HG03280 (cell line): ENCODE measurements around the gene ENDOU.
A peak's percentile ranks its signal among the peaks of the same experiment; 100 is the strongest.

Source experiments
- ATAC-seq: cut with Tn5 transposase; IDR thresholded peaks from one replicate; pipeline ENCODE4 v1.9.1; 2021; ENCODE audit warnings: mild to moderate bottlenecking, moderate library complexity; ENCODE audit not compliant: unreplicated experiment

The ENDOU gene

DNA sequence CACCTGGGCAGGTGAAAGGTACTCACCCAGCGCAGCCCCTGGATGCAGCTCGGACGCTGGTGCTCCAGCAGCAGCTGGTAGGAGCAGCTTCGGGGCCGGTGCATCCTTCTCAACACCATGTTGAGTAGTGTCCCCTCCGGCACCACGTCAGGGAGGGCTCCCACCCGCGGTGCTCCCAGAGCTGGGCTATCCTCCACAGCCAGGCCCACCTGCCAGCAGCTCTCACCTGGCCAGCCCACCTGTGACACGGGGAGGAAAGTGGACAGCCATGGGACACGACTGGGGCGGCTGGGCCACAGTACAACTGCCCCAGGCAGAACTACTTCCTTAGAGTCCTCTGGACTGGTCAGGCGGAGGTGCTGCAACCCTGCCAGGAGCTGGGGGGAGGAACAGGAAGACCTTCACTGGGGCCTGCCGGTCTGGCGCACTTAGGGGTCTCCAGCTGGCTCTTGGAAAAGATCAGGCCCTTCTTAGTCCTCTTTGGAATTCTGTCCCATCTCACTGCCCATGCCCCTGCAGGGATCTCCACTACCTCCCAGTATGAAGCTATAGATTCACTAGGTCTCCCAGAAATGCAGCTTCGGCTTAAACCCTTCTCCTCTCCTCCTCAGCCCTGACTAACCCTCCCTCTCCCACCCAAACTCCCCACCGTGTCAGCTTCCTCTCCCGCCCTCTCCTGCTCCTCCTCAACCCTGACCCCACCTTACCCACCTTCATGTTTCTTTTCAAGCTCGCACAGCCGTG lies 32.7 kb upstream of the ENDOU start:
- no peak for ATAC-seq

DNA sequence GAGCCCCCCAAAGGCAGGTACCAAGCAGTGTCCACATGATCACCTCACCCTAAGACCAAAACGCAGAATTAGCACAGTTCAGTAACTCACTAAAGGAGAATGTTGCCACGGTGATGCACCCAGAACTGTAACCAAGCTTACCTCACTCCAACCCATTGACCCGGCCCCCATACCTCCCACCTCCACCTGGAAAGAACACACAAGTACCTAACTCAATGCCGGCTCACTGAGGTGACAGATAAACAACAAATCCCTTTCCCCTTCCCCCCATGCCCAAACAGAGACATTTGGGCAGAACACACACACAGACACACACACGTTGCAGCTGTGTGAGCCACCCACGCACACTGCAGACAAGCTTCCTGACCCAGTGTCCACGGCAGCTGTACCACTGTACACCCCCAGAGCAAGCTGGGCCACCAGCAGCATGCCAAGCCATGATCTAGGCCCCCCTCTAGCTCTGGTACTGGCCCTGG lies 32.1 kb upstream of the ENDOU start:
- ATAC-seq, result no peak

DNA sequence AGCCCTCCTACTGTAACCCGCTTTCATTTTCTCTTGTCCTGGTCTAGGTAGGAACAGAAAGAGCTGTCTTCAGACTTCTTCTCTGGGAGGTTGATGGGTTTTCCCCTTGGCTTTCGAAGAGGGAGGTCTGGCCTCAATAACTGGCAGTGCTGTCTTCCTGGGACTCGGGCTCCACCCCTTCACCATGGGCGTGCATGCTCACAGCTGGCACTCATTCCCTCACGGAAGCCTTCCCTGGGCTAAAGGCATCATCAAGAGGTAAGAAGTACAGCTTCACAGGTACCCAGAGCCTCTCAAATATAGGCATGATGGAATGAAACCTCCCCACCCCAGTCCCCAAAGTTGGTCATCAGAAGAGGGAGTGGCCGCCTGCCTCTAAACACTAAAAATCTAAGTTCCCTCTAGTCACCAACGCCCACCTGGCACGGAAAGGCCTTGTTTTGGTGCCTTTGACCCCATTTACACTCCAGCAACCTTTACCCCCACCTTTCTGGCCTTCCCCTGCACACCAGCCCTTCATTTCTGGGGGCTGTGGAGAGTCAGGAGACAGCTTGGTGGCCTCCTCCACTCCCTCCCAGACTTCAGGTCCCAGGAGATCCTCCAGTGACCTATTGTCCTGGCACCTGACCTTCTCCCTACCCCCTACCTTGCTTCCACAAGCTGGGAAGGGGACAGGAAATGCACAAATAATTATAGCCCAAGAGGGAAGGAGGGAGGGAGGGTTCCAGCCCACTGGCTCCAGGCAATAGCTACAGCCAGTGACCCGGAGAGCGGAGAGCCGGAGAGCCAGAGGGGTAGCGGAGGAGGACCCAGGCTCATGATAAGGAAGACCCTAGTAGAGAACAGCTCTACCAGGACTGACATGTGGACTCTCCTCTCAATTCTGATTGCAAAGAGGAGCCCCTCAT lies 30.6 kb upstream of the ENDOU start:
- ATAC-seq, result peak; percentile 67

DNA sequence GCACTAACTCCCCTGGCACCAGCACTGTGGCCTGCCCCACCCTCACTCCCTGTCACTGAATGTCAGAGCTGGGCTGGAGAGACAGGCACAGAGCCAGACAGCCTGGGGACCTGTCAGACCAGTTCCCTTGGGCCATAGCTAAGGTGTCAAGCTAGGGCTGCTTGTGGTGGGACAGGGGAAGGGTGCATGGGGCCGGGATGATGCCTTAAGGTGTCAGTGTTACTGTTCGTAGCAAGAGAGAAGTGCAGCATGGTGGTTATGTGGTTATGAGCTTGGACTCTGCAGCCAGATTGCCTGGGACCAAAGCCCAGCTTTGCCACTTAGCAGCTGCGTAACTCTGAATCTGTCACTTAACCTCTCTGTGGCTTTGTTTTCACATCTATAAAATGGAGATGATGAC lies 29.6 kb upstream of the ENDOU start:
- ATAC-seq, result no peak

DNA sequence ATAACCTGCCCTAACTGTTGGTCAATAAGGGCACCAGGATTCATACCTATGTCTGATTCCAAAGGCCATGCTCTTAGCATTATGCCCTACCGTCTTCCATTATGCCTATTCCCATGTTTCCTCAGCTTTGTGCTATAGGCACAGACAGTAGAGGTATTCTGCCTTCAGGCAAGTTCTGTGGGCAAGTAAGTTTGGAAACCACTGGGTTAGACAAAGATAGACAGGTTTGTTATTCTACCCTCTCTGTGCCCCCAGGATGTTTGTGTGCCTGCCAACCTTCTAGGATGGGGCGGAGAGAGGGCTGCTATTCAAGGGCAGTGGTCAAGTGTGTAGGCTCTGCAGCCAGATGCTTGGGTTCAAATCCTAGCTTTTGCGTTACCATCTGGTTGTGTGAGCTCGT lies 28.8 kb upstream of the ENDOU start:
- ATAC-seq, result no peak

DNA sequence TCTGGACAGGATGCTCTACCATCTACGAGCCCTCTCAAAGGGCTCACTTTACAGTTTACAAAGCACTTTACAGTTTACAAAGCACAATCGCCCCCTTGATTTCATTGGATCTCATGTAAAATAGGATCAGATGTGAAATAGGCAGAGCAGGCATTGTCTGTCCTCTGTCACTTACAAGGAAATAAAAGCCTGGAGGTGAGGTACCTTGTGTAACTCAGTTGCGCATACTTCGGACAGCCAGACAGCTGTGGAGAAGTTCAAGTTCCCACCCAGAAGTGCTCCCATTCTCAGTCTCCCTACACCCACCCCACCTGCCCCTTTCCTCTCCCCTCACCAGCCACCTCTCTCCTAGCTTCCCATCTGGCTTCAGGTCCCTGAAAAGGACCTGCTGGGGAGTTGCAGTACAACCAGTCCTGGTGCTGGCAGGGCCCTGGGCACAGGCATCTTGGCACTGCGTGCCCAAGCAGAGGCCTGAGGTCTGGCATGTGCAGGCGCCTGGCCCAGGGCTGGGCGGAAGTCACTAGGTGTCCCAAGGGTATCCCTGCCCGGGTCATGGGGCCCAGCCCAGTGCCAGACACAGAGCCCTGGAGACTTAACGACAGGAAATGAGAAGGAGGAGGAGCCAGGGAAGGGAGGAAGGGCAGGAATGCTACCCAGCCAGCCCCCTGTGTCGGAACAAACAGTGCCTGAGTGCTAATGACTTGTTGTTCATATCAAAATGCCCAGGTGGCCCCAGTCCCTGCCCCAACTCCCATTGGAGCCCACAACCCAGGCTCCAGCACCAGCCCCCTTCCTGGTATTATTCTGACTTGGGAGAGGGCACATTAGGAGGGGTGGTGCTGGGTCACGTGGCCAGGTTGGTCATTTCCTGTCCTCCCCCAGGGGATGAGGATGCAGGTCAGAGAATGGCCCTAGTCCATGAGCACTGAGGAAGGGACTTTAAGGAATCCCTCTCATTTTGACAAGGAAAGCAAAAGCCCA lies 28.0 kb upstream of the ENDOU start:
- ATAC-seq, result no peak

DNA sequence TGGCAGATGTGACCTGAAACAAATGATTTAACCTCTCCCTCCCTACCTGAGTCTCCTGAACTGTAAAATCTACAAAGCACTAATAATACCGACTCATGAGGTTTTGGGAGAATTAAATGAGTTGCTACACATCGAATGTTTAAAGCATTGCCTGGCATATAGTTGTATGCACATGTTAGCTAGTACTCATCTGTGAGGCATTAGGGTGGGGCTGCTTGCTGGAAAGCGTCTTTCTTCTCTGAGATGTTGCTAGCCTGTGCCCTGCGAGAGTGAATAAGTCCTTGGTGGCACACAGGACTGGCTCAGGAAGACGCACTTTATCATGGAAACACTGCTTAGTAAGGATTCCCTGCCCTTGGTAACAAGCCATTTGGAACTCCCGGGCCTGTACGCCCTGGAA lies 27.3 kb upstream of the ENDOU start:
- no peak for ATAC-seq

DNA sequence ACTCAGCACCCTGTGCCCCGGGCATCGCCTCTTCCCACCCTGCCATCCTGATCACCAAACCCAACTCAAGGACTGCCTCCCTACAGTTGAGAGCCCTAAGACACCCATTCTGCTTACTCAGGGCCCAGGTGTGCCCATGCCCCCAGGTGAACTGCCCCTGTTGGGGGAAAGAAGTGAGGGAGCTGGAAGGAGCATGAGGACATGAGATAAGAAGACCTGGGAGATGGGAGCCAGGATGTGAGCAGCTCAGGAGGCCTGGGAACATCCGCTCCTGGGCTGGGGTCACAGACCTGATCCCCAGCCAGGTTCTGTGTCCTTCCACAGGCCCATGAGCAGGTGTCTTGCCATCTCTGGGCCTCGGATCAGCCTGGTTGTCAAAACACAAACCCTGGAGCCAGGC lies 26.8 kb upstream of the ENDOU start:
- ATAC-seq, result no peak

DNA sequence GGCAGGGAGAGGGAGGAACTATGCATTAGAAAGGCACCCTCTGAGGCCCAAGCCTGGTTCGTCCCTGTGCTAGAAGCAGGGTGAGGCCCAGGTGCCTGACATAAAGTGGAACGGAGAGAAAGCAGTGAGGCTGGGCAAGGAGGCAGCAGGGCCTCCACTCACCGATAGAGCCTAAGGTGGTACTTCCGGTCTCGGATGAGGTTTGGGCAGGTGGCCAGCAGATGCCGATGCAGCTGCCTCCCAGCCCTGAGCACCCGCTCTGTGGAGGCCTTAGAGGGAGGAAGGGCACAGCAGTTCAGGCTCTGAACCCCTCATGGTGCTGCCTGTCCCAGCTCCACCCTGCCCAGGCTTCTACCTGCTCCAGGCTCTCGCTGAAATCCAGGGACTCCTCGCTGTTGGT lies 26.3 kb upstream of the ENDOU start:
- no peak for ATAC-seq

DNA sequence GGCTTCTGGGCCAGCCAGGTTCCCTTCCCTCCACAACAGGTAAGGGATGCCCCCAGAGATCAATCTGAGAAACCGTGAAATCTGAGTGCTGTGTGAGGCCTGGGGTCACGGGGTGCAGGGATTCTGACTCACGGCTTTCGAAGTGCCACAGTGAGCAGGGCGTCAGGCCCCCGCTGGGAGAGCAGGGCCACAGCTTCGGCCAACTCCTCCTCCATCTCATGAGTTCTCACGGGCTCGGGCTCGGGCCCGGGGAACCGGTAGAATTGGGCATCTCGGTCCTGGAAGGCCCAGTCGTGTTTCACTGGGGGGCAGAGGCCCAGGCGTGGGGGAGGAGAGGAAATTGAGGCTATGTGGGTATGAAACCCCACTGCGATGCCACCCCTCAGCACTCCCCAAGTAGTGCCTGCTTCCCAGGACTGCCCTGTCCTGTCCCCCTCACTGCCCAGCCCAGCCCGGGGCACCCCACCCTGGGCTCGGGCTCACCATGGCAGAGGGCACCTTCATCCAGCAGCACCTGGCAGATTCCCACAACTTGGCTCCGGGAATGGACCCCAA lies 25.7 kb upstream of the ENDOU start:
- no peak for ATAC-seq

DNA sequence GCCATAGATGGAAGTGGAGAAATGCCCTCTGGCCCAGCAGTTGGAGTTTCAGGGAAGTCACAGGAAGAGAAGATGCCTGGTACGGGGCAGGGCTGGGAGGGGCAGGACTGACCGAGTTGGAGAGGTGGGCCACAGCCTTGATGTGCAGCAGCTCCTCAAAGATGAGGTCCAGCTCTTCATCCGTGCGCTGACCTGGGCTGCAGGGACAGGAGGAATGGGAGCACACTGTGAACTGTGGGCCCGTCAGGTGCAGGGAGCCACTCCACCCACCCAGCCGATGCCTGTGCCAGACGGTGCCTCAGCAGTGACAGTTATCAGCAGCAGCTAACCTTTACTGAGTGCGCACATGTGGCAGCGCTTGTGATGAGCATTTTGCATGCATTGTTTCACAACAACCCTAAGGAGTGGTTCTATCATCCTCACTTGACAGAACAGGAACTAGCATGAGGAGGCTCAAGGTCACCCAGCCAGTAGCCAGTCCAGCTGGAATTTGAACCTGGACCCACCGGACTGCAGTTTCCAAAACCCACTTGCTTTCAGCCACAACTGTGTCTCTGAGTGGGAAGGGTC lies 25.0 kb upstream of the ENDOU start:
- ATAC-seq, result no peak

DNA sequence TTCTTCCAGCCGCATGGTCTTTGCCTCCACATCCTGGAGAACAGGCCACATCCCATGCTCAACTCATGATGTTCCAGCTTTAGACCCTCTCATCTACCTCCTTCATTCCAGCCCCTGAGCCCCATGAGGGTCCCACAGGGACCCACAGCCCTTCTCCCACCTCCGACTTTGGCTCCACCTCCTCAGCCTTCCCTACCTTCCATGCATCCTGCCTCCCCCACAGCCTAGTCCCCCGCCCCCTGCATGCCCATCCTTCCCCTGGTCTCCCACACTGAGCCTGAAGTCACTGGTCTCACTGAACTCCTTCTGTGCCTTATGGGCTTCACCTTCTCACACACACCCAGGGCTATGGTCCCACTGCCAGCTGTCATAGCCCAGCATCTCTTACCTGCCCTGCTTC lies 23.6 kb upstream of the ENDOU start:
- ATAC-seq, result no peak

DNA sequence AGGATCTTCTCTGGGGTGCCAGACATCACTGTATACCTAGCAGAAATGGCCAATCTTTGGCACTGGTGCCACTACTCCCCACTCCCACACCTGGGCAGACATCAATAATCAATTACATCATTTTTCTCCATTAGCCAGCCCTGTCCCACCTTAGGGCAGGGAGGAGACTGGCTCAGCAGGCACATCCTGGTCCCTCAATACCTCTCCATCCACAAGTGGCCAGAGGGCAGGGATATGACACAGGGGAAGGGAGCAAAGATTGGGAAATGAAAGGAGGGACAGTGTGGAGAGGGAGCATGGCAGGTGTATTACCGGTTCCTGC lies 23.2 kb upstream of the ENDOU start:
- no peak for ATAC-seq

DNA sequence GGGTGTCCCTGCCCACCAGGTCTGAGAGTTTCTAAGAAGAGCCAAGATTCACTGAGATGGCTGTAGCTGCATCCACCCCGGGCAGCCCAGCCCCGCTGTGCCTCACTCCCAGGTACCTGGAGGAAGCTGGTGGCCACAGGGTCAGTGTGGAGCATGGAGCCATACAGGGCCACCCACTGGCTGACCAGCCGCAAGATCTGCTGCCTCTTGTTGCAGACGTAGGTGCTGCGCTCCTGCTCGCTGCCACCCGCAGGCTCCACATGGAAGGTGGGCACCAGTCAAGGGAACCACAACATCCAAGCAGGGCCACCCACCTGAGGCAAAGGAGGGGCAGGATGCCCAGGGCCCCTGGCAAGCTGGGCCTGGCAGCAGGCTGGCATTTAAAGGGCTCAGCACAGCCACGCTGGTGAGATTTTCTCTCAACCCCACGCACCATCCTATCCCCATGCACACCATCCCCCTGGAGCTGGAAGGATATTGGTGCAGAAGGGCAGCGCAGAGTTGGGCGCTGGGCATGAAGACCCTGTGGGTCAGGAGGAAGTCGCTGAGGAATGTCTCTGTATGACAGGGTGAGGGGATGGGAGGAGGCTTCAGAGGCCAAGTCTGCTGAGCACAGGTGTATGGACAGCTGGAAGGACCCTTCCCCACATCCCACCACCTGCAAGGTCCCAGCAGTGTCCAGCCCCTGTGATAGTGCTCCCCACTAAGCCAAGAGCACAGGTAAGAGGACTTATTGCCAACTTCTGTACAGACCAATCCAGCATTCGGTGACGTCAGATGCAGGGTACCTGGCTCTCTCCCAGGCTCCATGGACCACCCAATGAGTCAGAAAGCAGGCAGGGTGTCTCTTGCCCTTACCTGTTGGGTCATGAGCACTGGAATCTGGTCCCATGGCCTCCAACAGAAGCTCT lies 22.6 kb upstream of the ENDOU start:
- ATAC-seq, result no peak

DNA sequence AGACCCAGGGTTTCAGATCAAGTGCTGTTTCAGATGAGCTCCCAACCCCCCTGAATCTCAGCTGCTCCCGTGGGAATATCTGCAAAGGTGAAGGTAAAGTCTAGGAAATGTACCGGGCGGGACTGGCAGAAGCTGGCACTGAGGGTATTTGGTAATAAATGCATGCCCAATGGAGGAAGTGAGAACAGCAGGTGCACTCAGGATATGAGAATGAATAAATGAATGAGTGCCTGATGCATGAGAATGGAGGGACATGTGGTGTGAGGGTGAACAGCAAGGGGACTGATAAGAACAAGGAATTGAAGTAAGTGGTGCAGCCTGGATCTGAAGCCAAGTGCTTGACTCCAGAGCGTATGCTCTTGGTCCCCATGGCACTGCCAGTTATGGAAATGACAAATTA lies 21.8 kb upstream of the ENDOU start:
- no peak for ATAC-seq

DNA sequence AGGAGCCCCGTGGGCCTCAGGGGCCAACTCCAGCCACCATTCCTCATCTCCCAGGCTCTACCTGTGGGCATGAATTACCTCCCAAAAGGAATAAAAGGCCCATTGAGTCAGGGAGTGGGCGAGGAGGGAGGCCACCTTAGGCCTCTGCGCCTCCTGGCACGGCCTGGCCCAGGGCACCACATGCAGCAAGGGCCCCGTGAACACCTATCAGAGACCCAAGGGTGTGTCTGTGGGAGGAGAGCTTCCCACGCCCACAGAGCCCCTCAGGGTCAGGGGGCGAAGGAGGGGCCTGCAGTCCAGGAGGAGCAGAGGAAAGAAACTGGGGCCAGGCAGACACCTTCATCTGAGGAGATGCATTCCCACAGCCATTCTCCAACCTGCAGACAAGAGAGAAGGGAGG lies 21.2 kb upstream of the ENDOU start:
- ATAC-seq, result no peak

DNA sequence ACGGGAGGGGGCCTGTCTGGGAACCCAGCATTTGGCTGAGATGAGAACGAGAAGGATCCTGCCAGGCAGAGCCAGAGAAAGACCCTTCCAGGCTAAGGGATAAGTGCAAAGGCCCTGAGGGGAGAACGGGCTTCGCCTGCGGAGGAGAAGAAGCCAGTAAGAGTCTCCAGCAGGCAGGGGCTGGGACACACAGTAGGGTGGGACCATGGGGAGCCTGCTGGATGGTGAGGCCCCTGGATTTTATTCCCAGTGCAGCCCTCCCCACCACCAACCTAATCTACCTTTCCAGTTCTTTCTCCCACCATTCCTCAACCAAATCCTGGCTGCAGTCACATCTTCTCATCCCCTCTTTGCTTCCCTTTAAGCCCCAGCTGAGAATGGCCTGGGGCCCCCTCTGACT lies 20.8 kb upstream of the ENDOU start:
- ATAC-seq, result no peak

DNA sequence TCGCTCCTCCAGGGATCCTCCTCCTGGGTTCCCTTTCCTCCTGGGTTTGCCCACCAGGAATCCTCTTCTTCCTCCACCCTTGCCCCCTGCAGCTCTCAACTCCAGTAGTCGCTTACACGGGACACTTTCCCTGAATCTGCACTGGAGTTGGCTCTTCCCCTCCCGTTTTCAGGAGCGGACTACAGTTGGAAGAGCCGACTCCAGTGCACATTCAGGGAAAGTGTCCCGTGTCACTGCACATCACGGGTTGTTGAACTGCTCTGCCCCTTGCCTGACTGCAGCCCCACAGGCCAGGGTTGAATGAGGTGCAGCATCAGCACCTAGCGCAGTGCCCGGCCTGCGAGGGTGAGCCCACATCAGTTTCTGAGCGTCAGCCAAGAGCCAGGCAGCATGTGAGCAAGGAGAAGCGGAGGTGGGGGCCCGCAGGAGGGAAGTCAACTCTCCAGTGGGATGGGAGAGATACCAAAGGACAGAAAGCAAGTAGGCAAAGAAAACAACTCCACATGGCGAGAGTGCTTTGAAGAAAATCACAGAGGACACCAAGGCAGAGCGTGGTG lies 20.3 kb upstream of the ENDOU start:
- ATAC-seq, result no peak

DNA sequence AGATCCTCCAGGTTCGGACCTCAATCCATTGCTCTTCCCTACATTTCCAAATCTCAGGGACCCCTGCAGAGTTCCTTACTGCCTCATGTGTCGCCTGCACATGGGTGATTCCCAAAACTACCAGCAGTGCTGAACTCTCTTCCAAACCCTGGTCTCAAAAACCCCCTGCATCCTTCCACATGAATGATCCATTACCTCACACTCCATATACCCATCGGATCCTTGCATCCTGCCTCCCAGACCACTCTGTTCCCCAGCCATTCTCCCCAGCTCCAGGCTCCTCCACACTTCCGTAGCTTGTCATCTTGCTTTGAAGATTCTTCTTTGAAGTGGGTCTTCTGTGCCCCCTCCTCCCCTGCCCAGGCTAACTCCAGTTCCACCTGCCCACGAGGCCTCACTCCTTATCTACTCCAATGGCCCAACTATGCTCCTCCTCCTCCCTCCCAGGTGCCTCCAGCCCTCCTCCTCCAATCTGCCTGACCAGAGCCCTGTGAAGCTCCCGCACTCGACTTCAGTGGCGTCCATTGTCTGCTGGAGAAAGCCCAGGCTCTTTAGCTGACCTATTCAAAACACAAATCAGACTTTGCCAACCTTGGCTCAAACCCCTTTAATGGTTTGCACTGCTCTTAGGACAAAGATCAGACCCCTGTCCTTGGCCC lies 19.6 kb upstream of the ENDOU start:
- ATAC-seq, result no peak
